Endothelial cell of umbilical vein (primary cell): ENCODE data around the gene KIF20A. TPM values are rescaled to one million over a fixed set of nuclear protein-coding genes. Genes with fewer than 3 reads are reported as not detected.

Experiments
- BruUV-seq: library from RNA; stranded (reverse); fragments of 400-500 nt; replicated peaks from 2 replicates; lab custom pipeline; 2021; lab: Mats Ljungman, UMichigan
- CTCF ChIA-PET: fragments of 300-600, 350-600 bp; sonication (Branson Sonifier 250); formaldehyde crosslinking; loops from one replicate; lab custom pipeline; 2021; ENCODE audit warnings: antibody characterized with exemption, inconsistent platforms; lab: Charles Lee
- POLR2A ChIA-PET: fragments of 300-600, 350-600 bp; sonication (Branson Sonifier 250); formaldehyde crosslinking; loops from one replicate; lab custom pipeline; 2021; ENCODE audit warnings: antibody characterized with exemption, inconsistent platforms; lab: Charles Lee
- DNase-seq: peaks from one replicate; pipeline ENCODE4 v3.0.0-alpha.2; 2011; ENCODE audit warnings: low read depth, low spot score
- FAIRE-seq: peaks from 2 replicates; lab custom pipeline; 2011; peaks lifted over from hg19 to GRCh38; lab: Jason Lieb, UNC
- H2AFZ ChIP-seq: 2 replicates; pipeline ENCODE4 v1.6.0; 2012; ENCODE audit warnings: low read depth, low read length, control low read depth, inconsistent platforms
- H3K27ac ChIP-seq: 2 replicates; pipeline ENCODE4 v1.5.1; 2011; ENCODE audit warnings: low read depth, mild to moderate bottlenecking, control low read depth, low read length, moderate library complexity; ENCODE audit not compliant: insufficient read depth
- H3K27me3 ChIP-seq, 2 experiments: 2 replicates each; pipeline versions ENCODE4 v1.6.0 to v1.6.1; 2011; ENCODE audit warnings: low read length in 2 of 2, mixed read lengths in 1 of 2; ENCODE audit not compliant: control insufficient read depth in 2 of 2, insufficient read depth in 2 of 2
- H3K36me3 ChIP-seq, 2 experiments: 2 replicates in 1 of 2; 3 replicates in 1 of 2; pipeline ENCODE4 v1.5.1; 2011; ENCODE audit warnings: low read length in 2 of 2, mild to moderate bottlenecking in 1 of 2, moderate library complexity in 1 of 2; ENCODE audit not compliant: control insufficient read depth in 2 of 2, insufficient read depth in 2 of 2; ENCODE audit errors: extremely low read depth in 1 of 2
- H3K4me1 ChIP-seq: 3 replicates; pipeline ENCODE4 v1.5.1; 2011; ENCODE audit warnings: mild to moderate bottlenecking, low read length; ENCODE audit not compliant: control insufficient read depth, insufficient read depth; ENCODE audit errors: extremely low read depth
- H3K4me2 ChIP-seq: 2 replicates; pipeline ENCODE4 v1.6.1; 2011; ENCODE audit warnings: low read length, control low read depth, mixed read lengths; ENCODE audit not compliant: insufficient read depth
- H3K4me3 ChIP-seq, 3 experiments: fragments of 200-600 bp in 1 of 3; sonication (generic), shearing (Covaris generic) in 1 of 3; replicated peaks in 1 of 3; 2 replicates each; pipeline ENCODE4 v1.5.1; 2011 to 2016; ENCODE audit warnings: control low read depth in 3 of 3, low read length in 3 of 3, mild to moderate bottlenecking in 2 of 3, inconsistent platforms in 1 of 3, low read depth in 1 of 3, moderate library complexity in 1 of 3; ENCODE audit not compliant: insufficient read depth in 1 of 3
- H3K79me2 ChIP-seq: 2 replicates; pipeline ENCODE4 v1.6.0; 2012; ENCODE audit warnings: low read length, inconsistent platforms; ENCODE audit not compliant: control insufficient read depth, insufficient read depth
- H3K9ac ChIP-seq: replicated peaks from 2 replicates; pipeline ENCODE3; 2011; ENCODE audit warnings: low read length, control low read depth; ENCODE audit not compliant: insufficient read depth; ENCODE audit errors: extremely low read depth
- H3K9me1 ChIP-seq: replicated peaks from 3 replicates; pipeline ENCODE4 v1.6.0; 2011; ENCODE audit warnings: mild to moderate bottlenecking, low read length; ENCODE audit not compliant: control insufficient read depth, insufficient read depth; ENCODE audit errors: extremely low read depth
- H3K9me3 ChIP-seq: replicated peaks from 2 replicates; pipeline ENCODE4 v1.5.1; 2012; ENCODE audit warnings: low read length, inconsistent platforms; ENCODE audit not compliant: control insufficient read depth, insufficient read depth
- H4K20me1 ChIP-seq: replicated peaks from 2 replicates; pipeline ENCODE3; 2011; ENCODE audit warnings: mild to moderate bottlenecking, low read length; ENCODE audit not compliant: control insufficient read depth, insufficient read depth; ENCODE audit errors: extremely low read depth
- CTCF ChIP-seq, 2 donors: IDR thresholded peaks; 1 replicate in 1 of 2; 2 replicates in 1 of 2; pipeline ENCODE4 v1.5.1; 2011; ENCODE audit warnings: low read length in 2 of 2, mild to moderate bottlenecking in 2 of 2, moderate library complexity in 2 of 2, control low read depth in 1 of 2, inconsistent platforms in 1 of 2, low read depth in 1 of 2; ENCODE audit not compliant: insufficient read depth in 1 of 2; ENCODE audit errors: extremely low read depth in 1 of 2
- EZH2 ChIP-seq: IDR thresholded peaks from 2 replicates; pipeline ENCODE4 v1.6.1; 2012; ENCODE audit warnings: borderline replicate concordance, low read depth, mild to moderate bottlenecking, moderate library complexity, low read length, inconsistent platforms; ENCODE audit not compliant: severe bottlenecking
- FOS ChIP-seq: IDR thresholded peaks from 2 replicates; pipeline ENCODE4 v1.6.1; 2011; ENCODE audit warnings: mild to moderate bottlenecking, low read length, moderate library complexity, borderline replicate concordance; ENCODE audit not compliant: insufficient read depth
- GATA2 ChIP-seq: IDR thresholded peaks from 2 replicates; pipeline ENCODE4 v1.7.0; 2011; ENCODE audit warnings: low read depth, mild to moderate bottlenecking, moderate library complexity, mixed read lengths, low read length; ENCODE audit not compliant: insufficient read length, insufficient read depth
- JUN ChIP-seq: IDR thresholded peaks from 2 replicates; pipeline ENCODE4 v1.6.1; 2011; ENCODE audit warnings: borderline replicate concordance, low read depth; ENCODE audit not compliant: insufficient read length, insufficient read depth
- MAX ChIP-seq: IDR thresholded peaks from 2 replicates; pipeline ENCODE4 v1.6.1; 2011; ENCODE audit not compliant: insufficient read depth, insufficient read length
- MYC ChIP-seq: IDR thresholded peaks from one replicate; pipeline ENCODE4 v1.6.1; 2011; ENCODE audit warnings: mild to moderate bottlenecking, low read depth, low read length
- POLR2A ChIP-seq: IDR thresholded peaks from 2 replicates; pipeline ENCODE4 v1.6.1; 2012; ENCODE audit warnings: low read depth, mild to moderate bottlenecking, control low read depth, low read length
- POLR2AphosphoS5 ChIP-seq: IDR thresholded peaks from 2 replicates; pipeline ENCODE4 v1.6.1; 2012; ENCODE audit warnings: low read depth, mild to moderate bottlenecking, control low read depth, low read length, moderate library complexity; ENCODE audit not compliant: insufficient read depth
- dilution Hi-C: fragments of 300-500 bp; cut with MboI; formaldehyde crosslinking; loops from one replicate; pipeline ENCODE4 v1.15.0; 2019; ENCODE audit warnings: low sequenced_read_pairs; ENCODE audit not compliant: extremely low pct_ligation_motif_present
- intact Hi-C: fragments of 100-400 bp; cut with micrococcal nuclease; formaldehyde crosslinking; loops from one replicate; pipeline ENCODE4 v1.10.0; 2022
- polyA plus RNA-seq, 4 experiments: library from polyadenylated mRNA; depleted of rRNA in 3 of 4; stranded (reverse) in 3 of 4; unstranded in 1 of 4; fragments of >200 nt; gene quantifications; 2 replicates each; pipeline versions ENCODE4 v1.2.1 to v1.2.3, GENCODE V29; 2011 to 2012; ENCODE audit warnings: missing spikeins in 1 of 4
- total RNA-seq: library from RNA; stranded (reverse); gene quantifications from 2 replicates; pipeline ENCODE4 v1.2.3, GENCODE V29; 2021

Gene KIF20A
- total and polyA plus RNA-seq, 2 donors (not counting 3 experiments of a cell fraction or from before 2014, with no cell fraction given): 38.7 to 78.1 TPM

GRCh38 chr5:138186002-138186447 lies 7.1 kb downstream of the KIF20A start:
- Histone ChIP-seq H3K4me2 (no peak overlapping the region), H3K9me1 (no peaks in the 10 kb centered on the region), H3K79me2 (peaks cover 6% of the 10 kb centered on the region), H3K36me3 (peaks cover 33 to 49% of the 10 kb centered on the region in 2 experiments), H2AFZ (no peak overlapping the region), H3K4me1 (no peaks in the 10 kb centered on the region), H3K9me3 (no peaks in the 10 kb centered on the region), H3K4me3 (no peak overlapping the region), H3K9ac (no peak overlapping the region), H3K27ac (no peak overlapping the region), H3K27me3 (no peaks in the 10 kb centered on the region), H4K20me1 (no peaks in the 10 kb centered on the region)
- BruUV-seq: no TSS peak
- dilution Hi-C loops: no loop called here
- ChIA-PET POLR2A (no interaction called here), CTCF (no interaction called here)
- TF ChIP-seq EZH2: no peak
- no peak for TF ChIP-seq JUN
- no peak for TF ChIP-seq CTCF (IDR thresholded peaks at IDR 0.05; ENCODE audit: extremely low read depth in 1 of 2, insufficient read depth in 1 of 2, low read depth in 1 of 2, low read length in 2 of 2)
- TF ChIP-seq MYC: no peak
- no peak for TF ChIP-seq POLR2AphosphoS5
- no peak for TF ChIP-seq FOS
- no peak for TF ChIP-seq POLR2A
- no peak for TF ChIP-seq GATA2
- no peak for TF ChIP-seq MAX
- intact Hi-C loops: no loop called here
- DNase-seq (no peak), FAIRE-seq (no peak)
